GM19328 (cell line): ENCODE results near the gene HYDIN.
"Not testable (repeated sequence)": the region's sequence is repeated elsewhere in the genome, so short reads cannot be mapped to it uniquely, and the experiment has no call there.

ENCODE experiments used
- ATAC-seq: cut with Tn5 transposase; IDR thresholded peaks from one replicate; pipeline ENCODE4 v1.9.1; 2021; ENCODE audit warnings: mild to moderate bottlenecking, moderate library complexity; ENCODE audit not compliant: unreplicated experiment

The HYDIN gene

GRCh38 chr16:71226229-71227141, 4.0 kb downstream of the HYDIN start:
- ATAC-seq: no peak

GRCh38 chr16:71225145-71225544, 5.4 kb downstream of the HYDIN start:
- ATAC-seq: no peak

- ATAC-seq: no peak
Measured at GRCh38 chr16:71218306-71218963, 12.1 kb downstream of the HYDIN start.

- ATAC-seq: no peak
Measured at GRCh38 chr16:71217506-71217905, 13.0 kb downstream of the HYDIN start.

GRCh38 chr16:71216714-71217113, 13.8 kb downstream of the HYDIN start:
- ATAC-seq: no peak

GRCh38 chr16:71214746-71215381, 15.7 kb downstream of the HYDIN start:
- no peak for ATAC-seq

GRCh38 chr16:71205482-71206131, 24.9 kb downstream of the HYDIN start:
- no peak for ATAC-seq

GRCh38 chr16:71203631-71204030, 26.9 kb downstream of the HYDIN start:
- ATAC-seq: no peak

- no peak for ATAC-seq
Measured at GRCh38 chr16:71201556-71201955, 29.0 kb downstream of the HYDIN start.

GRCh38 chr16:71201054-71201453, 29.5 kb downstream of the HYDIN start:
- ATAC-seq: no peak

- ATAC-seq: no peak
Measured at GRCh38 chr16:71198408-71198807, 32.1 kb downstream of the HYDIN start.

- no peak for ATAC-seq
Measured at GRCh38 chr16:71192387-71192786, 38.1 kb downstream of the HYDIN start.

GRCh38 chr16:71188956-71189712, 41.4 kb downstream of the HYDIN start:
- ATAC-seq: no peak

GRCh38 chr16:71185347-71185746, 45.2 kb downstream of the HYDIN start:
- ATAC-seq: no peak

- no peak for ATAC-seq
Measured at GRCh38 chr16:71179569-71179968, 51.0 kb downstream of the HYDIN start.

- no peak for ATAC-seq
Measured at GRCh38 chr16:71172481-71173207, 57.9 kb downstream of the HYDIN start.

GRCh38 chr16:71161007-71161406, 69.5 kb downstream of the HYDIN start:
- ATAC-seq: not testable (repeated sequence)

GRCh38 chr16:71157278-71157677, 73.2 kb downstream of the HYDIN start:
- not testable (repeated sequence) for ATAC-seq

- not testable (repeated sequence) for ATAC-seq
Measured at GRCh38 chr16:71153329-71153728, 77.2 kb downstream of the HYDIN start.

- ATAC-seq: not testable (repeated sequence)
Measured at GRCh38 chr16:71151654-71152053, 78.9 kb downstream of the HYDIN start.
